HepG2 (cell line): ENCODE results near the gene RABIF. TPM values are rescaled to one million over a fixed set of nuclear protein-coding genes. Genes with fewer than 3 reads are reported as not detected.
A peak's percentile ranks its signal among the peaks of the same experiment; 100 is the strongest.

Experiments used
- BHLHE40 ChIP-seq: IDR thresholded peaks from 2 replicates; pipeline ENCODE4 v1.6.1; 2011; ENCODE audit warnings: low read length, improper control_type of control experiment
- FOXA1 ChIP-seq, 2 experiments: fragments of 450-650 bp in 1 of 2; sonication (generic) in 1 of 2; formaldehyde crosslinking in 1 of 2; IDR thresholded peaks; 2 replicates each; pipeline versions ENCODE4 v1.4.0 to v1.6.1; 2016 to 2020; ENCODE audit warnings: missing genetic modification reagents in 1 of 2
- HNRNPUL1 ChIP-seq: fragments of 200-400 bp; formaldehyde crosslinking; IDR thresholded peaks from 2 replicates; pipeline ENCODE4 v1.6.1; 2017; ENCODE audit warnings: low read depth, mild to moderate bottlenecking, low read length, moderate library complexity
- KAT2B ChIP-seq: fragments of 150-350 bp; IDR thresholded peaks from 2 replicates; pipeline ENCODE4 v1.6.1; 2014; ENCODE audit warnings: low read depth, low read length, borderline replicate concordance
- KLF13 ChIP-seq: sonication (generic); formaldehyde crosslinking; IDR thresholded peaks from 2 replicates; pipeline ENCODE4 v1.4.0; 2020; ENCODE audit warnings: mild to moderate bottlenecking, missing genetic modification reagents
- MYC ChIP-seq: sonication (generic); formaldehyde crosslinking; IDR thresholded peaks from 2 replicates; pipeline ENCODE4 v1.9.0; 2021; ENCODE audit warnings: missing genetic modification reagents, borderline replicate concordance
- SIX1 ChIP-seq: sonication (generic); formaldehyde crosslinking; IDR thresholded peaks from 2 replicates; pipeline ENCODE4 v1.4.0; 2020; ENCODE audit warnings: missing genetic modification reagents, borderline replicate concordance
- SUZ12 ChIP-seq: fragments of 150-350 bp; IDR thresholded peaks from 2 replicates; pipeline ENCODE4 v1.6.1; 2014; ENCODE audit warnings: low read depth, low read length
- TEAD2 ChIP-seq: sonication (generic); formaldehyde crosslinking; IDR thresholded peaks from 2 replicates; pipeline ENCODE4 v1.9.0; 2021; ENCODE audit warnings: missing genetic modification reagents
- XRCC5 ChIP-seq: fragments of 200-400 bp; formaldehyde crosslinking; optimal IDR thresholded peaks from 2 replicates; pipeline ENCODE3; 2017; ENCODE audit warnings: mild to moderate bottlenecking, low read length
- ZIK1 ChIP-seq: sonication (generic); formaldehyde crosslinking; IDR thresholded peaks from 2 replicates; pipeline ENCODE4 v1.5.0; 2020; ENCODE audit warnings: mild to moderate bottlenecking, low read depth, missing genetic modification reagents, borderline replicate concordance
- ZNF331 ChIP-seq: sonication (generic); formaldehyde crosslinking; IDR thresholded peaks from 2 replicates; pipeline ENCODE4 v1.4.0; 2020; ENCODE audit warnings: missing genetic modification reagents
- ZNF441 ChIP-seq: sonication (generic); formaldehyde crosslinking; IDR thresholded peaks from 2 replicates; pipeline ENCODE4 v1.7.0; 2021; ENCODE audit warnings: missing genetic modification reagents, borderline replicate concordance
- ZNF768 ChIP-seq: sonication (generic); formaldehyde crosslinking; IDR thresholded peaks from 2 replicates; pipeline ENCODE4 v1.4.0; 2020; ENCODE audit warnings: missing genetic modification reagents
- ZNF780A ChIP-seq: sonication (generic); formaldehyde crosslinking; IDR thresholded peaks from 2 replicates; pipeline ENCODE4 v1.8.0; 2022; ENCODE audit warnings: mild to moderate bottlenecking, missing genetic modification reagents, moderate library complexity
- ZNF883 ChIP-seq: sonication (generic); formaldehyde crosslinking; IDR thresholded peaks from 2 replicates; pipeline ENCODE4 v1.5.1; 2020; ENCODE audit warnings: mild to moderate bottlenecking, missing genetic modification reagents; ENCODE audit errors: not compliant biosample characterization
- polyA plus RNA-seq, 8 experiments: library from polyadenylated mRNA; depleted of rRNA in 3 of 8; stranded (reverse) in 7 of 8; unstranded in 1 of 8; fragments of >200 nt; fragmentation: Illumina TruSeq in 4 of 8; extraction: Trizol in 4 of 8; gene quantifications; 2 replicates each; pipeline versions ENCODE4 v1.2.1 to v1.2.3, GENCODE V29; 2011 to 2016; ENCODE audit warnings: low read depth in 4 of 8, missing spikeins in 1 of 8, mixed read lengths in 1 of 8; ENCODE audit not compliant: insufficient read depth in 1 of 8
- total RNA-seq, 5 experiments: library from RNA; depleted of rRNA; stranded (reverse); fragments of >200 nt; fragmentation: Illumina TruSeq; extraction: Trizol; gene quantifications; 2 replicates each; pipeline ENCODE4 v1.2.3, GENCODE V29; 2016; ENCODE audit warnings: low read depth in 1 of 5
- TF ChIP-seq, protein P1 (sequence below): IDR thresholded peaks from 2 replicates; pipeline ENCODE4 v1.6.1; 2018; ENCODE audit warnings: missing genetic modification reagents
- TF ChIP-seq, protein P2 (sequence below): sonication (generic); formaldehyde crosslinking; IDR thresholded peaks from 2 replicates; pipeline ENCODE4 v1.5.0; 2020; ENCODE audit warnings: mild to moderate bottlenecking, missing genetic modification reagents, borderline replicate concordance

RABIF gene
- total and polyA plus RNA-seq, 2 of the 13 experiments (the other 11 are each of a cell fraction or from before 2014, with no cell fraction given) = 7.6 to 8.3 TPM

DNA sequence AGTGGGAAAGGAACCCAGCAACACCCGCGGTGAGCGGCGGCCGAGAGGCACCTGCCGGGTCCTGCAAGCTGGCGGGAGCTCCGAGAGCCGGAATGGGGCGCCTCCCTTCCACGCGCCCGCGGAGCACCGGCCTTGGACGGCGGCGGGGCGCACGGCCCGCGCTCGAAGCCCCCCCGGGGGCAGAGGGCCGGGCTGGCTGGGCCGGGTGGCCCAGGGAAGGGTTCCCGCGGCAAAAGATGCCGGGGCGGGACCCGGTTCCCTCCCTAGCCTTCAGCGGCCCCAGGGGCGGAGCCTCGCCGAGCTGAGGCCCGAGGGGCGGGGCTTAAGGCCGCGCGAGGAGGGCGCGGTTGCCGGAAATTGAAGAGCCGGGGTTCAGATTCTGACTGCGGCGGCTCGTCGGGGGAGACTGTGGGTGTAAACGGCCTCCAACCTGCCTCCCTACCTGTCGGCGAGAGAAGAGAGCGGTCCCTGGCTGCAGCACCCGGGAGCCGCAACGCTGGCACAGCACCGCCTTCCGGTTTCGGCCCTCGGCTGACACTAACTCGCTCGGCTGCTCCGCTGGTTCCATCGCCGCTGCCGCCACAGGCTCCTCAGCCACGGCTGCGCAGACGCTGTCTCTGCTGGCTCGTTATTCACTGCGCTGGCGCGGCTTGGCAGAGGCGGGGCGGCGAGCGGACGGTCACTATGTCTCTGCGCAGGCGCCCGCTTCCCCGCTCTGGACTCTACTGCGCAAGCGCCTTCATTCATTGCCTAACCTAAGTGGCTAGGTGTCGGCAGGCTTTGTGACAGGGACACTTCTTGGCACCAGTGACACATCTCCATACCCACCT lies at the start of gene RABIF (continued):
- TF ChIP-seq KLF13 (CRISPR knock-in tag) (no peak), HNRNPUL1 (peak; percentile 31; the same call in 1 of the 2 replicates), MYC (CRISPR knock-in tag) (peak; percentile 72), KAT2B (no peak), ZNF768 (CRISPR knock-in tag) (peak; percentile 76), ZNF441 (CRISPR knock-in tag) (peak; percentile 75; the same call in 1 of the 2 replicates), ZNF331 (CRISPR knock-in tag) (peak; percentile 66), ZNF883 (CRISPR knock-in tag) (peak; percentile 37), BHLHE40 (no peak), TEAD2 (no peak), ZIK1 (CRISPR knock-in tag) (no peak), FOXA1 (IDR thresholded peaks at IDR 0.05) (no peak), FOXA1 (CRISPR knock-in tag; IDR thresholded peaks at IDR 0.05) (no peak), ZNF780A (CRISPR knock-in tag) (no peak), XRCC5 (peak; percentile 58), SIX1 (CRISPR knock-in tag) (no peak), SUZ12 (no peak)
- TF ChIP-seq, protein P1, sequence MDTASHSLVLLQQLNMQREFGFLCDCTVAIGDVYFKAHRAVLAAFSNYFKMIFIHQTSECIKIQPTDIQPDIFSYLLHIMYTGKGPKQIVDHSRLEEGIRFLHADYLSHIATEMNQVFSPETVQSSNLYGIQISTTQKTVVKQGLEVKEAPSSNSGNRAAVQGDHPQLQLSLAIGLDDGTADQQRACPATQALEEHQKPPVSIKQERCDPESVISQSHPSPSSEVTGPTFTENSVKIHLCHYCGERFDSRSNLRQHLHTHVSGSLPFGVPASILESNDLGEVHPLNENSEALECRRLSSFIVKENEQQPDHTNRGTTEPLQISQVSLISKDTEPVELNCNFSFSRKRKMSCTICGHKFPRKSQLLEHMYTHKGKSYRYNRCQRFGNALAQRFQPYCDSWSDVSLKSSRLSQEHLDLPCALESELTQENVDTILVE = peak; percentile 68; the same call in 1 of the 2 replicates
- TF ChIP-seq, protein P2, sequence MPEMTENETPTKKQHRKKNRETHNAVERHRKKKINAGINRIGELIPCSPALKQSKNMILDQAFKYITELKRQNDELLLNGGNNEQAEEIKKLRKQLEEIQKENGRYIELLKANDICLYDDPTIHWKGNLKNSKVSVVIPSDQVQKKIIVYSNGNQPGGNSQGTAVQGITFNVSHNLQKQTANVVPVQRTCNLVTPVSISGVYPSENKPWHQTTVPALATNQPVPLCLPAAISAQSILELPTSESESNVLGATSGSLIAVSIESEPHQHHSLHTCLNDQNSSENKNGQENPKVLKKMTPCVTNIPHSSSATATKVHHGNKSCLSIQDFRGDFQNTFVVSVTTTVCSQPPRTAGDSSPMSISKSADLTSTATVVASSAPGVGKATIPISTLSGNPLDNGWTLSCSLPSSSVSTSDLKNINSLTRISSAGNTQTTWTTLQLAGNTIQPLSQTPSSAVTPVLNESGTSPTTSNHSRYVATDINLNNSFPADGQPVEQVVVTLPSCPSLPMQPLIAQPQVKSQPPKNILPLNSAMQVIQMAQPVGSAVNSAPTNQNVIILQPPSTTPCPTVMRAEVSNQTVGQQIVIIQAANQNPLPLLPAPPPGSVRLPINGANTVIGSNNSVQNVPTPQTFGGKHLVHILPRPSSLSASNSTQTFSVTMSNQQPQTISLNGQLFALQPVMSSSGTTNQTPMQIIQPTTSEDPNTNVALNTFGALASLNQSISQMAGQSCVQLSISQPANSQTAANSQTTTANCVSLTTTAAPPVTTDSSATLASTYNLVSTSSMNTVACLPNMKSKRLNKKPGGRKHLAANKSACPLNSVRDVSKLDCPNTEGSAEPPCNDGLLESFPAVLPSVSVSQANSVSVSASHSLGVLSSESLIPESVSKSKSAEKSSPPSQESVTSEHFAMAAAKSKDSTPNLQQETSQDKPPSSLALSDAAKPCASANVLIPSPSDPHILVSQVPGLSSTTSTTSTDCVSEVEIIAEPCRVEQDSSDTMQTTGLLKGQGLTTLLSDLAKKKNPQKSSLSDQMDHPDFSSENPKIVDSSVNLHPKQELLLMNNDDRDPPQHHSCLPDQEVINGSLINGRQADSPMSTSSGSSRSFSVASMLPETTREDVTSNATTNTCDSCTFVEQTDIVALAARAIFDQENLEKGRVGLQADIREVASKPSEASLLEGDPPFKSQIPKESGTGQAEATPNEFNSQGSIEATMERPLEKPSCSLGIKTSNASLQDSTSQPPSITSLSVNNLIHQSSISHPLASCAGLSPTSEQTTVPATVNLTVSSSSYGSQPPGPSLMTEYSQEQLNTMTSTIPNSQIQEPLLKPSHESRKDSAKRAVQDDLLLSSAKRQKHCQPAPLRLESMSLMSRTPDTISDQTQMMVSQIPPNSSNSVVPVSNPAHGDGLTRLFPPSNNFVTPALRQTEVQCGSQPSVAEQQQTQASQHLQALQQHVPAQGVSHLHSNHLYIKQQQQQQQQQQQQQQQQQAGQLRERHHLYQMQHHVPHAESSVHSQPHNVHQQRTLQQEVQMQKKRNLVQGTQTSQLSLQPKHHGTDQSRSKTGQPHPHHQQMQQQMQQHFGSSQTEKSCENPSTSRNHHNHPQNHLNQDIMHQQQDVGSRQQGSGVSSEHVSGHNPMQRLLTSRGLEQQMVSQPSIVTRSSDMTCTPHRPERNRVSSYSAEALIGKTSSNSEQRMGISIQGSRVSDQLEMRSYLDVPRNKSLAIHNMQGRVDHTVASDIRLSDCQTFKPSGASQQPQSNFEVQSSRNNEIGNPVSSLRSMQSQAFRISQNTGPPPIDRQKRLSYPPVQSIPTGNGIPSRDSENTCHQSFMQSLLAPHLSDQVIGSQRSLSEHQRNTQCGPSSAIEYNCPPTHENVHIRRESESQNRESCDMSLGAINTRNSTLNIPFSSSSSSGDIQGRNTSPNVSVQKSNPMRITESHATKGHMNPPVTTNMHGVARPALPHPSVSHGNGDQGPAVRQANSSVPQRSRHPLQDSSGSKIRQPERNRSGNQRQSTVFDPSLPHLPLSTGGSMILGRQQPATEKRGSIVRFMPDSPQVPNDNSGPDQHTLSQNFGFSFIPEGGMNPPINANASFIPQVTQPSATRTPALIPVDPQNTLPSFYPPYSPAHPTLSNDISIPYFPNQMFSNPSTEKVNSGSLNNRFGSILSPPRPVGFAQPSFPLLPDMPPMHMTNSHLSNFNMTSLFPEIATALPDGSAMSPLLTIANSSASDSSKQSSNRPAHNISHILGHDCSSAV (CRISPR knock-in tag) = peak; percentile 72; the same call in 1 of the 2 replicates
